Measurements from ENCODE around the gene RPL23. TPM values are rescaled to one million over a fixed set of nuclear protein-coding genes. Genes with fewer than 3 reads are reported as not detected.

Gene RPL23
- total RNA-seq: 1,111 and 1,343 TPM in 2 replicates

DNA sequence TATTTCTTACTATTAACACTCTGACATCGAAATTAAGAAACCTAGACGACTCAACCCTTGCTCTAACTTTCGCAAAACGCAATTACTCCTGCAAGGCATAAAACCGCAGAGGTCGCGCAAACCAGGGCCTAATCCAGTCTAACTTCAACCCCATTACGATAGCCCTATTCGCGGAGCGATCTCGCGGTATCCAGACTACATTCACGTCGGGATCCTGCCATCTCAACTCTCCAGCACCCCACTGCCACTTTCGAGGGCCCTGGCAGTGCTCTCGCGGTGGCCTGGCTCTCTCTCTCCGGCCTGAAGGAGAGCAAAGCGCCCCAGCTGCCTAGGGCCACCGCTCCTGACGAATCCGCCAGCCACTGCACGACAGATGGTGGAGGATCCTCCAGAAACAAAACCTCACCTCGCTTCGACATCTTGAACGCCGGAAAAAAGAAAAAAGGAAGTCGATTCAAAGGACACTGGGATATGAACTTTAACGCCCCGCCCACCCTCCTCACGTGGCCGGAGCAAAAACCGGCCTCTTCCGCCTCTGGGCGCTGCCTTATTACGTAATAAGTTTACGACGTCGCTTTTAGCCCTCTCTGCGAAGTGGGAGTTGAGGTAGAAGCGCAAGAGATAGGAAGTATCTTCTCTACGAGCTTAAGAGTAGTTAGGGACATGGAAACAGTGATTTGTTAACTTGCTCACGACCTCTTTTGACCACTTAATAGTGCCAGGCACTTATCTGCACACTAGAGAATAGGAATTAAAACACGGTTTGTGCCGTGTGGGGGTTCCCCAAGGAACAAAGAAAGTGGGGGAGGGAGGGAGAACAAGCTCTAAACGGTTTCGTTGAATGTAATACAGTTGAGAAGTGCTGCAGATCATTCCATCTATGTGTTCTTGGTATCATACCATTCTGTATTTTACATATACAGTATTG is at the start of gene RPL23:
Gene RPL23, minus strand, starts transcription at position 430 of the 928 bp plus-strand sequence. Its CDS starts 11 bp downstream, at position 419.
- DNase-seq (ENCODE audit: low read depth): peak; percentile 94

DNA sequence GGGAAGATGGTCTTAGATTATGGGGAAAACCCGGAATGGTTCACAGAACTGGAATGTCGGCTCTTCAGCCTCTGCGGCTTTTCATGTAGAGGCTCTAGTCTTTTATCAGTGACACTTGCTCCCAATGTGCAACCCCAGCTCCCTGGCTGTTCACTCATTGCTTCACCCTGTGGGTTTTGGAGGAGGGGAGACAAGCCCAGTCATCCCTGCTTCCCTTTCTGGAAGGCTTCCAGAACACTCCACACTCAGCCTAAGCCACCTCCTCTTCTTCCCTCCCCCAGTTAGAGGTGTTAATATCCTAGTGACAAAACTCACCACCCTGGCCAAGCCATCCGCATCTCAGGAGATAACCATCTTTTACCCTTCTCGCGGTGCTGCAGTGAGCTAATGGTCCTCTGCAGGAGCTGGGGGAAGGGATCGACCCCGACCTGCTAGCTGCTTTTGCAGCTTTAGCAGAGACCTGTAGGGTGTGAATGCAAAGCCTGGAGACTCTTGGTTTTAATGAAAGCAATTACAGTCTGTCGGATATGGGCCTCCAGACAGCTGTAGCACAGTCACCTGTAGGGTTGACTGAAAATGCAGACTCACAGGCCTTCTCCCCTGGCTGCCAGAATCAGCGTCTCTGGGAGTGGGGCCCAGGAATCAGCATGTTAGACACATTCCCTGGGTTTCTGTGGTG is 47.6 kb upstream of the RPL23 start:
- DNase-seq (ENCODE audit: low read depth): peak; percentile 96

GRCh38 chr17:38899421-38899820 is 45.9 kb upstream of the RPL23 start:
- no peak for DNase-seq (ENCODE audit: low read depth)

DNA sequence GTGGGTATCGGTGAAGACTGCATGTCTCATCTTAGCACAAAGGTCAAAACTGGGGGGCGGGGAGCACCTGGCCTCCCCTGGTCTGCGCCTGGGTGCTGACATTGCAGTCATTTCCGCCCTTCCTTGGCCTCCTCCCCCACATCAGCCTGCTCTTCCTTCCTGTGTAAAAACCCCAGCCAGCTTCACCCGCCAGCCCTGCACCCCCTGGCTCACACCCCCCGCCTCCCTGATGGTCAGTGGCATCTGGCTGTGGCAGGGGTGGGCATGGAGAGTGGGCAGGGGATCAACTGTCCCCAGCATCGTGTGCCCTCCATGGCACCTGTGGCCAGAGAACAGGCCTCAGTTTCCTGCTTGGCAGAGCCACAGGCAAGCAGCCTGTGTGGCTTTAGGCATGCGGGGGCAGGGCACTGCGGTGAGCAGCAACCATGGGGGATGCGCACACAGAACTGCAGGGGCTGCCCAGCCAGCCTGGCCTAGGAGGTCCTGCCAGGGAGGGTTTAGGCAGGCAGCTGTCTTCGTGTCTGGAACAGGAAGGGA is 45.4 kb upstream of the RPL23 start:
- DNase-seq (ENCODE audit: low read depth): peak; percentile 26

DNA sequence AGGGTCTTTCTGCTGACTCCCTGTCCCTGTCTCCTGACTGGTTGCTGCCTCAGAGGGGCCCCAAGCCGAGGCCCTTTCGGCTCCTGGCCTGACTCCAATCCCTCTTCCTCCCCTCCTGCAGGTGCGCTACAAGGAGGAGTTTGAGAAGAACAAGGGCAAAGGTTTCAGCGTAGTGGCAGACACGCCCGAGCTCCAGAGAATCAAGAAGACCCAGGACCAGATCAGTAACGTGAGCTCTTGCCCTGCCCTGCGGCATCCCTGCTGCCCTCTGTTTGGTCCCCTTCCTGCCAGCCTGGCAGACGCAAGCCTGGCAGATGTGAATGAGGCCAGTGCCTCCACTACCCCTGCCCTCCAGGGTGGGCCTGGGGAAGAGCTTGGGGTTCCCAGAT is 44.8 kb upstream of the RPL23 start:
- no peak for DNase-seq (ENCODE audit: low read depth)

DNA sequence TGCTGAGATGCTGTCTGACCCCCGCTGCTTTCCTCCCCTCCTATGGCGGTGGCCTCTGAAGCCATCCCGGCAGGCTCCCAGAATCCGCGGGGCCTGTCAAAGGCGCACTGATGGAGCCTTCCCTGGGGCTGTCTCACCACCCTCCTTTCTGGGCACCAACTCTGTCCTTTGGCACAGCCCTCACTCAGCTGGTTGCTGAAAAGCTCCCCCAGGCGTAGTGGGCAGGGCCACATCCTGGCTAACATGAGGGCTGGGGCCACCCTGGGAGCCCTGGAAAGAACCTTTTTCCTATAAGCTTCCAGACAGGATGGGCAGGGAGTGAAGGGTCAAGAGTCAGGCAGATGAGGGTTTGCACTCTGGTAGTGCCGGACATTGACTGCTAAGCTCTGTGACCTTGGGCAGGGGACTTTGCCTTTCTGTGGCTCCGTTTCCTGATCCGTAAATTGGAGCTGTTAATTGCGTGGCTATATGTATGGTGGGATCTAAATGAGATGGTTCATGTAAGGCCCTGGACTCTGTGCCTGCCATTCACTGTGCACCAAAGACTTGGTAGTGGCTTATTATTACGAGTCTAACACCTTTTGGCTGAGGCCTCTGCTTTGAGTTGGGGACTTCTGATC is 44.3 kb upstream of the RPL23 start:
- DNase-seq (ENCODE audit: low read depth): no peak

- no peak for DNase-seq (ENCODE audit: low read depth)
These were observed 43.7 kb upstream of the RPL23 start for GRCh38 chr17:38897176-38897575.

- DNase-seq (ENCODE audit: low read depth): no peak
These were observed 42.9 kb upstream of the RPL23 start for GRCh38 chr17:38896346-38896954.

- DNase-seq (ENCODE audit: low read depth): no peak
These were observed 40.8 kb upstream of the RPL23 start for GRCh38 chr17:38894276-38894675.

- DNase-seq (ENCODE audit: low read depth): no peak
These were observed 40.1 kb upstream of the RPL23 start for GRCh38 chr17:38893607-38894006.

DNA sequence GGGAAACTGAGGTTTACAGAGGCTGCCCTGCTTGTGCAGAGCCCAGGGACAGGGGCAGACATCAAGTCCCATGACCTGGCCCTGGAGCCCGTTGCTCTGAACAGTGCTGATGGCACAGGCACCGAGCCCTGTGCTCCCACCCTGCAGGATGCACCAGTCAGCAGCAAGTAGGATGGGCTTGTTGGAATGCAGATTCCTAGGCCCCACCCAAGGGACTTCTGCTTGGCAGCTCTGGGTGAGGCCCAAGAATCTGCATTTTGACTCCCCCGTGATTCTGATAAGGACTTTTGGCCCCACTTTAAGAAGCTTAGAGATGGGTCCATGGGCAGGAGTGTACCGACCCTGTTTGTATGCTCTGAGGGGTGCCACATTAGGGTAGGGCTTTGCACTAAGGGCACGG is 39.6 kb upstream of the RPL23 start:
- no peak for DNase-seq (ENCODE audit: low read depth)

DNA sequence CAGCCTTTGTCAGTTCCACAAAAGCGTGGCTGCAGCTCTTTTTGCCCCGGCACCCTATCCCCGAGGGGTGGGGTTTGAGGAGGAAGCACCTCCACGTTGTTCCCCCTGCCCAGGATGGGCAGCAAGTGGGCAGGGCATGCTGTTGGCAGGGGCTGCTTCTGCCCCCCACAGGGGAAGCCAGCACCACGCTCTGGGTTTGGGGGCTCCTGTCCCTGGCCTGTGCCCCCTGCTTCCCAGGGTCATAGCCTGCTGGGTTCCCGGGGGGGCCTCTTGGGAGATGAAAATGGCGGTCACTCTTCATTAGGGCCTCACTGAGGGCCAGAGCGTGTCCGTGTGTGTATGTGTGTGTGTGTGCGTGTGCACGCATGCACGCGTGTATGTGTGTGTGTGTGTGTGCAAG is 39.1 kb upstream of the RPL23 start:
- DNase-seq (ENCODE audit: low read depth): no peak

GRCh38 chr17:38892083-38892482 is 38.6 kb upstream of the RPL23 start:
- no peak for DNase-seq (ENCODE audit: low read depth)

DNA sequence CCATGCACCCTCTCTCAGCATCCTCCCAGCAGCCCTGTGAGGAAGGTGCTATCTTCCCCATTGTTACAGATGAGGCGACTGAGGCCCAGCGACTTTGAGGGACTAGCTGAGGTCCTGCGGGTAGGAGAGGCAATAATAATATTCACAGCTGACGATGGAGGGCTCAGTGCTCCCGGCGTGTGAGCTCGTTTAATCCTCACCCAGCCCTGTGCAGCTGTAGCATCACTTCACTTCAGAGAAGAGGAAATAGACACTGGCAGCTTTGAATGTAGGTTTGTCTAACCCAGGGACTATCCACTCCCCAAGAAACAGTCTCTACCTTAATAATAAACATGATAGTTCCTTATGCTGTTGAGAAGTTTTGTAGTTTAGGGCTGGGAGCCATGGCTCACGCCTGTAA is 37.9 kb upstream of the RPL23 start:
- no peak for DNase-seq (ENCODE audit: low read depth)

DNA sequence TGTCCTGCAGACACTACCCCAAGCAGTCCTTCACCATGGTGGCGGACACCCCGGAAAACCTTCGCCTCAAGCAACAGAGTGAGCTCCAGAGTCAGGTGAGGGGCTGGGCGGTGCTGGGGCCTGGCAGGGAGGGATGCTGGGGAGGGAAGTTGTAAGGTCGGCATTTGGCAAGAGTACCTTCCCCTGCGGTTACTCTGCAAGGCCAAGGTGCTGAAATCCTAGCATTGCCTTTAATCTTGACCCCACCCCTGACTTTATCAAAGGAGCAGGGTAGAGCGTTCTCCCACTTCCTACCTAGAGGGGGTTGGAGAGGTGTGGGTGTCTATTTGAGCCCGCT is 36.9 kb upstream of the RPL23 start:
- no peak for DNase-seq (ENCODE audit: low read depth)

GRCh38 chr17:38889745-38890409 is 36.4 kb upstream of the RPL23 start:
- no peak for DNase-seq (ENCODE audit: low read depth)

DNA sequence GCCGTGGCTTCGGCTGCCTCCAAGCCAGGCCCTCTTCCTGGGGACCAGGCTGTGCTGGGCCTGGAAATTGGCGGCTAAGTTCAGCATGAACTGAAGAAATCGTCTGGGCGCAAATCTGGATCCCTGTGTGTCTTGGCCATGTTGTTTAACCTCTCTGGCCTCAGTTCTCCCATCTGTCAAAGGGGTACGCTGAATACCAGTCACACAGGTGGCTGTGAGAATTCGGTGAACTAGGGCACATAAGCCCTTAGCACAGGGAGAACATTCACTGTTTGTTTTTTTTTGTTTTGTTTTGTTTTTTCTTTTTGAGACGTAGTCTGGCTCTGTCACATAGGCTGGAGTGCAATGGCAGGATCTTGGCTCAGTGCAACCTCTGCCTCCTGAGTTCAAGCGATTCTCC is 35.3 kb upstream of the RPL23 start:
- DNase-seq (ENCODE audit: low read depth): no peak

GRCh38 chr17:38886643-38887010 is 33.1 kb upstream of the RPL23 start:
- no peak for DNase-seq (ENCODE audit: low read depth)

DNA sequence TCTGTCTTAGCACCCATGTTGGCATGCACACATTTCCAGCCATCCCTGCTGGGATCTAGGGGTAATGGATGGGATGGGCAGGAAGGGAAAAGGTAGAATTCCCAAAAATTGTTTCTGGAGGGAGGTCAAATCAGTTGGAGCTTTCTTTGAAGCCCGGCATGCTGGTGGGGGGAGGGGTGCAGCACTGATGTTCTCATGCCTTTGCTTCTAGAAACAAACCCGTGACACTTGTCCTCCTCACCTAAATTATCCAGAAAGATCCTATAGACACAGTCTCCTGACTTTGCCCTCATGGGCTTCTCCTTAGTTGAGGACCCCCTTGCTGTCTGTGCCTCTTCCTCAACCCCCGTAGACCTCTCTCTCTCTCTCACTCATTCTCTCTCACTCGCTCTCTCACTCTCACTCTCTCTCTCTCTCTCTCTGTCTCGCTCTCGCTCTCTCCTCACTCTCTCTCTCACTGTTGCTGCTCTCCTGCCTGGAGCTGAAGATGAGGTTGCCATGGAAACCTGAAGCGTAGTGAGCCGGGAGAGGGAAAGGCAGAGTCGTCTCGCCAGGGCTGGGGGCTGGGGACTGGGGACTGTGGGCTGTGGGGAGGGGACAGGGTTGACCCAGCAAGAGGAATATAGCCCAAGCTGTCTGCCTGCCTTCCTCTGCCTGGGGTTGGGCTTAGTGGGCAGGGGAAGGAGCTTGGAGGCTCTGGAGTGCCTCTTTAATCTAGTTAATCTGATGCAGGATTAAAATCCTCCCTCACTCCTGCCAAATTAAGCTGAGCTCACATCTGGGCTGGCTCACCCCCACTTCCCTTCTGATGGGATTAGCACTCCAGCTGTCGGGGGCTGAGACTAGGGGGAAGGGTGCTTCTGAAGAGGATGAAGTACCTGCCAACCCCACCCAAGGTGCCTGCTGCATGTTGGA is 32.5 kb upstream of the RPL23 start:
- no peak for DNase-seq (ENCODE audit: low read depth)

DNA sequence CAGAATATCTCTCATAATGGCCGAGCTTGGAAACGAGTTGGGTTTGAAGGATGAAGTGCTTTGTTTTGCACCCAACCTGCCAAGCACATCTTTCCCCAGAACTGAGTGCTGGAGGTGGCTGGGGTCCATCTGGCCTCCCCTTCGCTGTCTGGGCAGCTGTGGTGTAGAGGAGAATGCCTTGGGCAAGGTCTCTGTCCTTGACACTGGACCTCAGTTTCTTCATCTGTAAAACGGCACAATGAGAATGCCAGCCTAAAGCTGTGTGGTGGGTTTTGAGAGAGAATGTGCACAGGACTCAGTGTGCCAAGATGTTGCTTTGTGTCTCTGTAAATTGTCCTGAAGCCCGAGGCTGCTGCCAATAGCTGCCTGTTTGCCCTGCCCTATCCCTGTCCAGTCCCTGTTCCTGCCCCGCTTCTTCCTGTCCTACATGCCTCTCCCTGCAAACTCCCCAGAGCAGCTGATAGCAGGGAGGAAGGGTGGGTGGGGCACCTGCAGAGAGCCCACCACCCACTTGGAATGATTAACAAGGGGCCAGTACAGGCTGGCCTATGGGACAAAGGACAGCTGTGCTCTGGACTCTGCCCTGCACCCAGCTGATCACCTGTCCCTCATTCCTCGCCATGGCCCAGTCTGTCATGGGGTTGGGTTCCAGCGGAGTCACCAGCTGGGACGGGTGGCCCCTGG is 31.7 kb upstream of the RPL23 start:
- no peak for DNase-seq (ENCODE audit: low read depth)
